Activated CD8-positive, alpha-beta T cell treated with anti-CD3 and anti-CD28 coated beads for 36 hours (primary cell): ENCODE data around the gene HSD3B2. TPM values are rescaled to one million over a fixed set of nuclear protein-coding genes. Genes with fewer than 3 reads are reported as not detected.

Source experiments
- ATAC-seq: fragments of 200-7000 bp; cut with Tn5 transposase; one replicate; pipeline ENCODE4 v1.10.0; 2021; ENCODE audit warnings: mild to moderate bottlenecking, moderate library complexity
- CTCF ChIA-PET: fragments of 350-600 bp; sonication (Branson Sonifier 250); formaldehyde crosslinking; loops from one replicate; lab custom pipeline; 2021; ENCODE audit warnings: antibody characterized with exemption; lab: Charles Lee
- POLR2A ChIA-PET: fragments of 350-600 bp; sonication (Branson Sonifier 250); formaldehyde crosslinking; loops from one replicate; lab custom pipeline; 2021; ENCODE audit warnings: antibody characterized with exemption; lab: Charles Lee
- DNase-seq: peaks from one replicate; pipeline ENCODE4 v3.0.0-alpha.2; 2020
- H3K27ac Mint-ChIP-seq: one replicate; pipeline ENCODE4 v1.8.0; 2021; ENCODE audit warnings: mild to moderate bottlenecking, mixed read lengths
- H3K27me3 Mint-ChIP-seq: one replicate; pipeline ENCODE4 v1.8.0; 2021; ENCODE audit warnings: mixed read lengths
- H3K36me3 Mint-ChIP-seq: one replicate; pipeline ENCODE4 v1.8.0; 2021; ENCODE audit warnings: low read depth, mixed read lengths
- H3K4me1 Mint-ChIP-seq: one replicate; pipeline ENCODE4 v1.8.0; 2021; ENCODE audit warnings: low read depth, mixed read lengths
- H3K4me3 Mint-ChIP-seq: one replicate; pipeline ENCODE4 v1.8.0; 2021; ENCODE audit warnings: mild to moderate bottlenecking, moderate library complexity, mixed read lengths
- H3K9me3 Mint-ChIP-seq: one replicate; pipeline ENCODE4 v1.8.0; 2021; ENCODE audit warnings: mixed read lengths
- CTCF ChIP-seq: fragments of 200-600 bp; IDR thresholded peaks from one replicate; pipeline ENCODE4 v1.8.0; 2022; ENCODE audit warnings: antibody characterized with exemption, mild to moderate bottlenecking
- intact Hi-C: fragments of 100-400 bp; cut with micrococcal nuclease; formaldehyde crosslinking; loops from one replicate; pipeline ENCODE4 v1.10.0; 2022
- total RNA-seq, 2 experiments: library from RNA; stranded (reverse); gene quantifications; one replicate each; pipeline ENCODE4 v1.2.3, GENCODE V29; 2021

Gene HSD3B2
- total RNA-seq, 2 experiments from 2014 or later, result not detected

GRCh38 chr1:119404736-119405135 is 10.2 kb upstream of the HSD3B2 start:
- H3K27ac Mint-ChIP-seq, result no peak overlapping the region
- POLR2A ChIA-PET, result interaction anchor here (1.0 kb wide), 1 partner anchor 12 kb away, joined by 4 read pairs; no protein-coding TSS in a partner anchor
- intact Hi-C loops, result no loop called here
- H3K4me1 Mint-ChIP-seq, result no peaks in the 10 kb centered on the region
- no peak overlapping the region for H3K4me3 Mint-ChIP-seq
- no peak for TF ChIP-seq CTCF
- peaks cover 9% of the 10 kb centered on the region for H3K27me3 Mint-ChIP-seq
- H3K36me3 Mint-ChIP-seq, result no peaks in the 10 kb centered on the region
- ATAC-seq (no peak), DNase-seq (no peak)
- CTCF ChIA-PET, result no interaction called here
- peaks cover 3% of the 10 kb centered on the region for H3K9me3 Mint-ChIP-seq

DNA sequence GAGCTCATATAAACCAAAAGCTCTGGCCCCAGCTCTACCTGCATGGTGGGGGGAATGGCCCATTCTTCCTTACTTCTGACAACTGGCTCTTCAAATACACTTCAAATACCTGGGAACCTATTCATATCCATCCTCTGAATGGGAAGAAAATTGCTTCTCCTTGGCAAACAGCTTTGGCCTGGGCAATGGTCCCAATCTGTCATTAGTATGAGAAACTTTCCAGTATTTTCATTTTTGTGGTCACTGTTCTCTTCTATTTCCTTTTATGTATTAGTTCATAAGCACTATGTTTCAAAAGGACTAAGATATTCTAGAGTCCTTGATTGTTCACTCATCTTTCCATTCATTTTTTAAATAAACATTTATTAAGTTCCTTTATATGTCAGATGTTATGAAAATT is 5.2 kb upstream of the HSD3B2 start:
- no peak for TF ChIP-seq CTCF
- intact Hi-C loops, result no loop called here
- H3K9me3 Mint-ChIP-seq, result peaks cover 3% of the 10 kb centered on the region
- POLR2A ChIA-PET, result no interaction called here
- no peaks in the 10 kb centered on the region for H3K4me1 Mint-ChIP-seq
- no peaks in the 10 kb centered on the region for H3K36me3 Mint-ChIP-seq
- ATAC-seq (no peak), DNase-seq (no peak)
- CTCF ChIA-PET, result no interaction called here
- H3K27ac Mint-ChIP-seq, result no peak overlapping the region
- no peak overlapping the region for H3K4me3 Mint-ChIP-seq
- H3K27me3 Mint-ChIP-seq, result peaks cover 6% of the 10 kb centered on the region

DNA sequence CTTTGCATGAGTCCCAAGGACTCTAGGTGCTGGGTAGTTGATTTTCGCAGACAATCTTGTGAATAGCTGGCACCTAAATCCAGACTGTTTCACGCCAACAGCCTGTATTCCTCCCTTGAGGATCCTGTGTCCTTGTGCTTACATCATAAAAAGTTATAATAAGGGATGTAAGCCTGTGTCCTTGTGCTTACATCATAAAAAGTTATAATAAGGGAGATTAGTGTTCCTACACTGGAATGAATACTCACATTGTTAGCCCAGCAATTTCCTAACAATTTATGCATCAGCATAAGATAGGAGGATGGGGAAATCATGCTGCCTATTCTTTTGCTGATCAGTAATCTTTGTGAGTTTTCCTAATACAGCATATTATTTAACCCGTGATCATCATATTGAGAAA is 4.0 kb upstream of the HSD3B2 start:
- H3K4me1 Mint-ChIP-seq, result no peaks in the 10 kb centered on the region
- DNase-seq (no peak), ATAC-seq (no peak)
- peaks cover 4% of the 10 kb centered on the region for H3K27me3 Mint-ChIP-seq
- CTCF ChIA-PET, result no interaction called here
- no peak for TF ChIP-seq CTCF
- H3K4me3 Mint-ChIP-seq, result no peak overlapping the region
- H3K27ac Mint-ChIP-seq, result no peak overlapping the region
- H3K9me3 Mint-ChIP-seq, result peaks cover 3% of the 10 kb centered on the region
- no peaks in the 10 kb centered on the region for H3K36me3 Mint-ChIP-seq
- POLR2A ChIA-PET, result no interaction called here
- intact Hi-C loops, result no loop called here

DNA sequence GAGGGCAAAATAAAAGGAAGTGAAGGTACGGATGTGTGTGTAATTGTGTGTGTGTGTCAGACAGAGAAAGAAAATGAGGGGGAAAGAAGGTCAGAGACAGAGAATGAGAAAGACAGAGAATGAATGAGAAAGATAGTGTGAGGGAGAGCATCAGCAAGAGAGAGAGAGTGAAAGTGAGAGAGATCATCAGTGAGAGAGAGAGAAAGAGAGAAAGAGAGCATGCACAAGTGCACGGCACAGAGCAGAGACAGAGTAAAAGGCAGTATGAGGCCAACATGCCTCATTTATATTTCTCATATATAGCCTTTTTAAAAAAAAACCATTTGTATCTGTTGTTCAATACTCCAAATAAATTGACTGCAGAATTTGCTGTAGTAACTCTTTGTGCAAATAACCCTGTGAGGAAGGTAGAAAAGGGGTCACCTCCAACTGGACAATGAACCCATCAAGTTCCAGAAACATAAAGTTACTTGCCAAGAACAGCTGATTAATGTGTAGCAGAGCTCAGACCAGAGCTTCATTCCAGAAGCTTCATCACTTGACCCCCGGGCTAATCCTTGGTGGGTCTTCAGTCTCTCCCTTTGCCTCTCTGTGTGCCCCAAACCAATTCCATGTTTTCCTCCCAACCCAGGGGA is 1.2 kb downstream of the HSD3B2 start:
- H3K4me1 Mint-ChIP-seq, result no peaks in the 10 kb centered on the region
- ChIA-PET CTCF (no interaction called here), POLR2A (interaction anchor here (0.7 to 1.0 kb wide), 2 partner anchors 10 to 12 kb away, joined by 3 to 4 read pairs; no protein-coding TSS in a partner anchor)
- H3K27me3 Mint-ChIP-seq, result no peaks in the 10 kb centered on the region
- ATAC-seq (no peak), DNase-seq (no peak)
- intact Hi-C loops, result no loop called here
- no peak for TF ChIP-seq CTCF
- H3K27ac Mint-ChIP-seq, result no peak overlapping the region
- no peaks in the 10 kb centered on the region for H3K9me3 Mint-ChIP-seq
- no peaks in the 10 kb centered on the region for H3K36me3 Mint-ChIP-seq
- no peak overlapping the region for H3K4me3 Mint-ChIP-seq

DNA sequence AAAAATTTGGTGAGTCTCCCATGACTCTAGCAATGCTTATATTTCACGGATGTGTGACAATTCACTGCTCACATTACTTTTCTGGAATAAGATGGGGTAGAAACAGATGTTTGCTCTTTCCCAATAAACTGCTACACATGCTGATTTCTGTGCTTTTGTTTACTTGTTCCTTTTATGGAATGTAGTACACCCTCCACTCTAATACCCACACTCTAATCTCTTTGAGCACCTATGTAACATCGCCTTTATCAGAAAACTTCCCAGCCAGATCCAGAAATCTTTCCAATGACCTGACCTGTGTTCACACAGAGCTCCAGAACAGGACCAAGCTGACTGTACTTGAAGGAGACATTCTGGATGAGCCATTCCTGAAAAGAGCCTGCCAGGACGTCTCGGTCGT is 4.2 kb downstream of the HSD3B2 start:
- ATAC-seq (no peak), DNase-seq (no peak)
- ChIA-PET CTCF (no interaction called here), POLR2A (no interaction called here)
- TF ChIP-seq CTCF, result no peak
- Mint-ChIP-seq H3K4me1 (no peaks in the 10 kb centered on the region), H3K36me3 (no peaks in the 10 kb centered on the region), H3K4me3 (no peak overlapping the region), H3K9me3 (no peaks in the 10 kb centered on the region), H3K27me3 (no peaks in the 10 kb centered on the region), H3K27ac (no peak overlapping the region)
- intact Hi-C loops, result no loop called here
